Thyroid gland (tissue), 4 donors: Measurements from ENCODE around the gene ZNF536. TPM values are rescaled to one million over a fixed set of nuclear protein-coding genes. Genes with fewer than 3 reads are reported as not detected.

Experiments
- DNase-seq, 2 donors: peaks; one replicate each; pipeline ENCODE4 v3.0.0-alpha.2; 2019
- H3K27ac ChIP-seq, 3 donors: fragments of 200-600 bp; sonication (generic); 1 replicate in 2 of 3; 2 replicates in 1 of 3; pipeline ENCODE4 v1.5.1; 2016 to 2019; ENCODE audit warnings: mild to moderate bottlenecking in 1 of 3, moderate library complexity in 1 of 3
- H3K27me3 ChIP-seq: fragments of 200-600 bp; sonication (generic); one replicate; pipeline ENCODE4 v1.5.1; 2019
- H3K36me3 ChIP-seq, 2 donors: fragments of 200-600 bp; sonication (generic); one replicate each; pipeline ENCODE4 v1.5.1; 2016 to 2019
- H3K4me1 ChIP-seq, 2 donors: fragments of 200-600 bp; sonication (generic); one replicate each; pipeline ENCODE4 v1.5.1; 2017 to 2019
- H3K4me3 ChIP-seq, 3 donors: fragments of 200-600 bp; sonication (generic); replicated peaks in 1 of 3; 1 replicate in 2 of 3; 2 replicates in 1 of 3; pipeline ENCODE4 v1.5.1; 2016; ENCODE audit warnings: mild to moderate bottlenecking in 1 of 3
- H3K9me3 ChIP-seq: fragments of 200-600 bp; sonication (generic); one replicate; pipeline ENCODE4 v1.5.1; 2017
- CTCF ChIP-seq, 6 experiments: fragments of 200-600 bp in 3 of 6; fragments of 450-650 bp in 3 of 6; sonication (generic) in 3 of 6; IDR thresholded peaks; one replicate each; pipeline ENCODE4 v1.5.1; 2016 to 2019; ENCODE audit warnings: antibody characterized with exemption in 6 of 6, mild to moderate bottlenecking in 2 of 6, inconsistent platforms in 1 of 6, moderate library complexity in 1 of 6
- POLR2A ChIP-seq, 2 donors: fragments of 450-650 bp; IDR thresholded peaks; one replicate each; pipeline ENCODE4 v1.6.1; 2017; ENCODE audit warnings: antibody characterized with exemption in 2 of 2, mild to moderate bottlenecking in 2 of 2, moderate library complexity in 1 of 2
- WGBS, 2 donors: methylation state at CpG; one replicate each; pipeline ENCODE4 v1.1.5; 2017; 5-methylcytosine and 5-hydroxymethylcytosine counted together
- intact Hi-C: fragments of 100-400 bp; cut with DNase I; formaldehyde crosslinking; loops from one replicate; pipeline ENCODE4 v1.15.1; 2023
- total RNA-seq, 4 donors: library from RNA; depleted of rRNA; stranded (reverse); fragments of >200 nt; gene quantifications; one replicate each; pipeline ENCODE4 v1.2.3, GENCODE V29; 2016

Gene ZNF536
- total RNA-seq, 4 donors from 2014 or later, result 1.1 to 10.8 (median 5.3) TPM

- intact Hi-C loops, result no loop called here
- no peak overlapping the region for H3K27ac ChIP-seq
- 93 to 97% methylated on average over 3 of the region's 3 CpGs for WGBS, 2 donors
- H3K27me3 ChIP-seq, result no peaks in the 10 kb centered on the region
- no peak for DNase-seq
- peaks cover 8% of the 10 kb centered on the region in 2 donors for H3K4me1 ChIP-seq
- H3K9me3 ChIP-seq, result no peaks in the 10 kb centered on the region
- no peaks in the 10 kb centered on the region for H3K36me3 ChIP-seq
- no peak overlapping the region for H3K4me3 ChIP-seq
- TF ChIP-seq CTCF (IDR thresholded peaks at IDR 0.05) (no peak), POLR2A (IDR thresholded peaks at IDR 0.05) (no peak)
Measured at GRCh38 chr19:30338041-30338456, 34.1 kb upstream of the ZNF536 start.

GRCh38 chr19:30338878-30339623 lies 33.1 kb upstream of the ZNF536 start:
- Histone ChIP-seq H3K4me1 (peaks cover 8% of the 10 kb centered on the region in 2 donors), H3K27ac (no peak overlapping the region), H3K36me3 (no peaks in the 10 kb centered on the region), H3K9me3 (no peaks in the 10 kb centered on the region), H3K4me3 (no peak overlapping the region), H3K27me3 (no peaks in the 10 kb centered on the region)
- no peak for TF ChIP-seq CTCF (IDR thresholded peaks at IDR 0.05)
- TF ChIP-seq POLR2A (IDR thresholded peaks at IDR 0.05), result no peak
- intact Hi-C loops, result no loop called here
- WGBS, 2 donors, result 92 to 95% methylated on average over 9 to 12 of the region's 12 CpGs
- DNase-seq, result no peak

GRCh38 chr19:30339624-30340525 lies 32.3 kb upstream of the ZNF536 start:
- Histone ChIP-seq H3K36me3 (no peaks in the 10 kb centered on the region), H3K27ac (no peak overlapping the region), H3K4me3 (no peak overlapping the region), H3K27me3 (no peaks in the 10 kb centered on the region), H3K4me1 (peaks cover 8% of the 10 kb centered on the region in 2 donors), H3K9me3 (no peaks in the 10 kb centered on the region)
- no peak for DNase-seq
- 85 to 90% methylated on average over 12 to 14 of the region's 14 CpGs for WGBS, 2 donors
- no peak for TF ChIP-seq CTCF (IDR thresholded peaks at IDR 0.05)
- TF ChIP-seq POLR2A (IDR thresholded peaks at IDR 0.05), result no peak
- intact Hi-C loops, result no loop called here

GRCh38 chr19:30340771-30341561 lies 31.2 kb upstream of the ZNF536 start:
- H3K36me3 ChIP-seq, result no peaks in the 10 kb centered on the region
- peaks cover 8% of the 10 kb centered on the region in 2 donors for H3K4me1 ChIP-seq
- DNase-seq, result no peak
- H3K27ac ChIP-seq, result no peak overlapping the region
- intact Hi-C loops, result no loop called here
- no peak overlapping the region for H3K4me3 ChIP-seq
- H3K27me3 ChIP-seq, result no peaks in the 10 kb centered on the region
- TF ChIP-seq POLR2A (IDR thresholded peaks at IDR 0.05) (no peak), CTCF (IDR thresholded peaks at IDR 0.05) (no peak)
- H3K9me3 ChIP-seq, result no peaks in the 10 kb centered on the region
- WGBS, 2 donors, result 32 to 36% methylated on average over 11 of the region's 11 CpGs
